H9 (cell line): Measurements from ENCODE around the gene SYCE3. TPM values are rescaled to one million over a fixed set of nuclear protein-coding genes. Genes with fewer than 3 reads are reported as not detected.

Experiments
- DNase-seq: peaks from one replicate; pipeline ENCODE4 v3.0.0-alpha.2; 2017
- H2AFZ ChIP-seq: one replicate; pipeline ENCODE4 v1.6.1; 2013; ENCODE audit warnings: mild to moderate bottlenecking, low read length, control low read depth, moderate library complexity
- H2AK5ac ChIP-seq: 2 replicates; pipeline ENCODE4 v1.6.1; 2013; ENCODE audit warnings: low read length, control low read depth, mixed read lengths; ENCODE audit not compliant: insufficient read length
- H2BK120ac ChIP-seq: one replicate; pipeline ENCODE4 v1.6.1; 2013; ENCODE audit warnings: low read depth, mild to moderate bottlenecking, low read length, control low read depth, inconsistent platforms; ENCODE audit not compliant: poor library complexity, severe bottlenecking
- H2BK12ac ChIP-seq: 2 replicates; pipeline ENCODE4 v1.6.1; 2013; ENCODE audit warnings: low read length, control low read depth, mixed read lengths, low read depth; ENCODE audit not compliant: insufficient read length
- H2BK15ac ChIP-seq: 2 replicates; pipeline ENCODE4 v1.6.1; 2013; ENCODE audit warnings: low read depth, low read length, control low read depth
- H2BK20ac ChIP-seq: one replicate; pipeline ENCODE4 v1.6.1; 2013; ENCODE audit warnings: low read depth, mild to moderate bottlenecking, low read length, control low read depth, inconsistent platforms; ENCODE audit not compliant: poor library complexity, severe bottlenecking
- H2BK5ac ChIP-seq: 2 replicates; pipeline ENCODE4 v1.6.1; 2013; ENCODE audit warnings: low read length, control low read depth, mixed read lengths; ENCODE audit not compliant: insufficient read length
- H3K14ac ChIP-seq: 2 replicates; pipeline ENCODE4 v1.6.1; 2013; ENCODE audit warnings: low read length, control low read depth; ENCODE audit not compliant: insufficient read depth
- H3K18ac ChIP-seq: 2 replicates; pipeline ENCODE4 v1.6.1; 2013; ENCODE audit warnings: low read depth, mild to moderate bottlenecking, mixed read lengths, low read length, control low read depth; ENCODE audit not compliant: insufficient read length
- H3K23ac ChIP-seq: 2 replicates; pipeline ENCODE4 v1.6.1; 2013; ENCODE audit warnings: low read length, control low read depth, mixed read lengths, low read depth; ENCODE audit not compliant: insufficient read length
- H3K23me2 ChIP-seq: 2 replicates; pipeline ENCODE4 v1.6.1; 2013; ENCODE audit warnings: low read depth, mild to moderate bottlenecking, mixed read lengths, low read length, control low read depth; ENCODE audit not compliant: insufficient read length, poor library complexity, severe bottlenecking
- H3K27ac ChIP-seq: 2 replicates; pipeline ENCODE4 v1.5.1; 2013; ENCODE audit warnings: low read length, control low read depth, mixed read lengths, low read depth; ENCODE audit not compliant: insufficient read length
- H3K27me3 ChIP-seq: 2 replicates; pipeline ENCODE4 v1.6.1; 2013; ENCODE audit warnings: low read length, control low read depth, inconsistent platforms; ENCODE audit not compliant: insufficient read depth
- H3K4ac ChIP-seq: 2 replicates; pipeline ENCODE4 v1.6.1; 2013; ENCODE audit warnings: low read depth, mild to moderate bottlenecking, control low read depth, inconsistent platforms, low read length, moderate library complexity
- H3K4me1 ChIP-seq: 2 replicates; pipeline ENCODE4 v1.6.1; 2013; ENCODE audit warnings: low read length, control low read depth, inconsistent platforms; ENCODE audit not compliant: insufficient read depth
- H3K4me2 ChIP-seq: 2 replicates; pipeline ENCODE4 v1.6.1; 2013; ENCODE audit warnings: low read length, control low read depth, mixed read lengths; ENCODE audit not compliant: insufficient read length, insufficient read depth
- H3K56ac ChIP-seq: 2 replicates; pipeline ENCODE4 v1.6.1; 2013; ENCODE audit warnings: low read depth, mild to moderate bottlenecking, mixed read lengths, low read length, control low read depth; ENCODE audit not compliant: insufficient read length
- H3K79me1 ChIP-seq: 2 replicates; pipeline ENCODE4 v1.6.1; 2013; ENCODE audit warnings: low read depth, mild to moderate bottlenecking, moderate library complexity, low read length, control low read depth, inconsistent platforms; ENCODE audit not compliant: insufficient read depth, poor library complexity, severe bottlenecking
- H3K79me2 ChIP-seq: 2 replicates; pipeline ENCODE4 v1.6.1; 2013; ENCODE audit warnings: low read length, control low read depth, inconsistent platforms; ENCODE audit not compliant: insufficient read depth
- H3K9ac ChIP-seq: 2 replicates; pipeline ENCODE4 v1.6.1; 2013; ENCODE audit warnings: low read length, control low read depth, mixed read lengths; ENCODE audit not compliant: insufficient read length; ENCODE audit errors: extremely low read depth
- H3K9me3 ChIP-seq: one replicate; pipeline ENCODE4 v1.6.1; 2013; ENCODE audit warnings: low read depth, low read length, inconsistent platforms; ENCODE audit not compliant: control insufficient read depth
- H3T11ph ChIP-seq: one replicate; pipeline ENCODE4 v1.6.1; 2013; ENCODE audit warnings: mild to moderate bottlenecking, low read length, control low read depth, inconsistent platforms
- H4K20me1 ChIP-seq: one replicate; pipeline ENCODE4 v1.6.1; 2013; ENCODE audit not compliant: control insufficient read depth, insufficient read length, insufficient read depth
- H4K5ac ChIP-seq: 2 replicates; pipeline ENCODE4 v1.6.1; 2013; ENCODE audit warnings: low read depth, mild to moderate bottlenecking, mixed read lengths, low read length, control low read depth; ENCODE audit not compliant: insufficient read length
- H4K8ac ChIP-seq: replicated peaks from 2 replicates; pipeline ENCODE4 v1.6.1; 2013; ENCODE audit warnings: low read length, control low read depth, mixed read lengths, low read depth; ENCODE audit not compliant: insufficient read length
- H4K91ac ChIP-seq: 2 replicates; pipeline ENCODE4 v1.6.1; 2013; ENCODE audit warnings: low read depth, mild to moderate bottlenecking, moderate library complexity, mixed read lengths, low read length, control low read depth; ENCODE audit not compliant: insufficient read length
- H3K27ac Mint-ChIP-seq, 3 experiments: 2 replicates in 2 of 3; 3 replicates in 1 of 3; pipeline ENCODE4 v1.8.0; 2020 to 2021; ENCODE audit warnings: mixed read lengths in 3 of 3, mild to moderate bottlenecking in 1 of 3, moderate library complexity in 1 of 3
- H3K27me3 Mint-ChIP-seq: 2 replicates; pipeline ENCODE4 v1.8.0; 2021; ENCODE audit warnings: low read depth, mild to moderate bottlenecking, moderate library complexity, mixed read lengths
- H3K36me3 Mint-ChIP-seq, 3 experiments: 2 replicates in 2 of 3; 3 replicates in 1 of 3; pipeline ENCODE4 v1.8.0; 2020 to 2021; ENCODE audit warnings: low read depth in 3 of 3, mixed read lengths in 3 of 3; ENCODE audit not compliant: insufficient read depth in 1 of 3
- H3K4me1 Mint-ChIP-seq, 2 experiments: 2 replicates each; pipeline ENCODE4 v1.8.0; 2020; ENCODE audit warnings: mixed read lengths in 2 of 2
- H3K4me3 Mint-ChIP-seq, 2 experiments: 2 replicates in 1 of 2; 3 replicates in 1 of 2; pipeline ENCODE4 v1.8.0; 2020 to 2021; ENCODE audit warnings: mild to moderate bottlenecking in 2 of 2, mixed read lengths in 2 of 2, moderate library complexity in 1 of 2
- H3K9me3 Mint-ChIP-seq, 2 experiments: 2 replicates in 1 of 2; 3 replicates in 1 of 2; pipeline ENCODE4 v1.8.0; 2020; ENCODE audit warnings: mild to moderate bottlenecking in 2 of 2, mixed read lengths in 2 of 2, moderate library complexity in 1 of 2
- WGBS: extraction: QIAGEN DNeasy Blood & Tissue Kit; methylation state at CpG from one replicate; pipeline ENCODE4 v1.1.7; 2013; ENCODE audit warnings: missing lambda C conversion rate, low lambda C conversion rate, mixed read lengths; ENCODE audit not compliant: insufficient read length; ENCODE audit errors: extremely low coverage; 5-methylcytosine and 5-hydroxymethylcytosine counted together
- total RNA-seq: library from RNA; stranded (reverse); gene quantifications from 2 replicates; pipeline ENCODE4 v1.2.1, GENCODE V29; 2021
- TF ChIP-seq, protein P1 (sequence below): fragments of 200-600 bp; sonication (generic); conservative IDR thresholded peaks from 3 replicates; pipeline ENCODE4 v1.8.0; 2021; ENCODE audit warnings: antibody characterized with exemption, mild to moderate bottlenecking

SYCE3 gene
- total RNA-seq, 1 experiment from 2014 or later = 0.85 TPM

GRCh38 chr22:50609599-50609998 lies 46.9 kb upstream of the SYCE3 start:
- Histone ChIP-seq H4K8ac (no peak overlapping the region), H2BK5ac (no peak overlapping the region), H3K56ac (no peak overlapping the region), H3K9me3 (no peaks in the 10 kb centered on the region), H2BK20ac (no peak overlapping the region), H2BK12ac (no peak overlapping the region), H2BK15ac (no peak overlapping the region), H4K20me1 (no peaks in the 10 kb centered on the region), H2AK5ac (no peak overlapping the region), H2AFZ (no peak overlapping the region), H3K9ac (no peak overlapping the region), H3K79me1 (no peaks in the 10 kb centered on the region), H4K91ac (no peak overlapping the region), H3K18ac (no peak overlapping the region), H3K27ac (no peak overlapping the region), H3K27me3 (no peaks in the 10 kb centered on the region), H3K4me1 (peaks cover 3% of the 10 kb centered on the region; the same call in 1 of the 2 replicates), H4K5ac (no peak overlapping the region), H2BK120ac (no peak overlapping the region), H3K4me2 (no peak overlapping the region), H3K14ac (no peak overlapping the region), H3K23ac (no peak overlapping the region), H3K4ac (no peak overlapping the region), H3T11ph (no peak overlapping the region), H3K23me2 (peaks cover 5% of the 10 kb centered on the region), H3K79me2 (no peaks in the 10 kb centered on the region)
- TF ChIP-seq, protein P1, sequence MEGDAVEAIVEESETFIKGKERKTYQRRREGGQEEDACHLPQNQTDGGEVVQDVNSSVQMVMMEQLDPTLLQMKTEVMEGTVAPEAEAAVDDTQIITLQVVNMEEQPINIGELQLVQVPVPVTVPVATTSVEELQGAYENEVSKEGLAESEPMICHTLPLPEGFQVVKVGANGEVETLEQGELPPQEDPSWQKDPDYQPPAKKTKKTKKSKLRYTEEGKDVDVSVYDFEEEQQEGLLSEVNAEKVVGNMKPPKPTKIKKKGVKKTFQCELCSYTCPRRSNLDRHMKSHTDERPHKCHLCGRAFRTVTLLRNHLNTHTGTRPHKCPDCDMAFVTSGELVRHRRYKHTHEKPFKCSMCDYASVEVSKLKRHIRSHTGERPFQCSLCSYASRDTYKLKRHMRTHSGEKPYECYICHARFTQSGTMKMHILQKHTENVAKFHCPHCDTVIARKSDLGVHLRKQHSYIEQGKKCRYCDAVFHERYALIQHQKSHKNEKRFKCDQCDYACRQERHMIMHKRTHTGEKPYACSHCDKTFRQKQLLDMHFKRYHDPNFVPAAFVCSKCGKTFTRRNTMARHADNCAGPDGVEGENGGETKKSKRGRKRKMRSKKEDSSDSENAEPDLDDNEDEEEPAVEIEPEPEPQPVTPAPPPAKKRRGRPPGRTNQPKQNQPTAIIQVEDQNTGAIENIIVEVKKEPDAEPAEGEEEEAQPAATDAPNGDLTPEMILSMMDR = no peak
- Mint-ChIP-seq H3K4me3 (no peak overlapping the region), H3K27me3 (peaks cover 41% of the 10 kb centered on the region), H3K27ac (no peak overlapping the region), H3K9me3 (peaks cover 0 to 3% of the 10 kb centered on the region in 2 experiments; a peak in 1 of 5 replicates), H3K4me1 (peaks cover 10 to 16% of the 10 kb centered on the region in 2 experiments), H3K36me3 (no peaks in the 10 kb centered on the region; a peak in 2 of 7 replicates)
- no CpG with 5 or more reads among the region's 12 CpGs for WGBS
- DNase-seq = no peak
